IMR-90 (cell line): ENCODE measurements around the gene THOC2. TPM values are rescaled to one million over a fixed set of nuclear protein-coding genes. Genes with fewer than 3 reads are reported as not detected.
"Not testable (repeated sequence)": the region's sequence is repeated elsewhere in the genome, so short reads cannot be mapped to it uniquely, and the experiment has no call there.

Experiments
- ATAC-seq: fragments of 200-7000 bp; cut with Tn5 transposase; 2 replicates; pipeline ENCODE4 v1.9.1; 2020; ENCODE audit warnings: low read depth, mild to moderate bottlenecking, moderate library complexity
- BruUV-seq: library from RNA; stranded (reverse); fragments of 400-500 nt; replicated peaks from 2 replicates; lab custom pipeline; 2021; lab: Mats Ljungman, UMichigan
- CTCF ChIA-PET: fragments of 300-600 bp; formaldehyde crosslinking; extraction: SDS; loops from one replicate; lab custom pipeline; 2021; ENCODE audit warnings: antibody characterized with exemption; lab: Yijun Ruan, JAX
- POLR2A ChIA-PET: fragments of 300-600 bp; sonication (Branson Sonifier 250); formaldehyde crosslinking; loops from one replicate; lab custom pipeline; 2022; ENCODE audit warnings: antibody characterized with exemption; ENCODE audit not compliant: unreplicated experiment; lab: Charles Lee
- DNase-seq: peaks from one replicate; pipeline ENCODE4 v3.0.0; 2013
- H2AFZ ChIP-seq: replicated peaks from 2 replicates; pipeline ENCODE3; 2013; ENCODE audit warnings: low read length, mild to moderate bottlenecking; ENCODE audit not compliant: poor library complexity
- H2AK5ac ChIP-seq: 2 replicates; pipeline ENCODE4 v1.6.1; 2013; ENCODE audit warnings: low read depth, low read length, inconsistent platforms
- H2AK9ac ChIP-seq: replicated peaks from 2 replicates; pipeline ENCODE3; 2013; ENCODE audit warnings: mild to moderate bottlenecking, low read depth, low read length, moderate library complexity; ENCODE audit not compliant: poor library complexity
- H2BK120ac ChIP-seq: 2 replicates; pipeline ENCODE4 v1.6.1; 2013; ENCODE audit warnings: low read depth, low read length, inconsistent platforms
- H2BK15ac ChIP-seq: 3 replicates; pipeline ENCODE4 v1.6.1; 2013; ENCODE audit warnings: low read depth, low read length, inconsistent platforms
- H2BK20ac ChIP-seq: 2 replicates; pipeline ENCODE4 v1.6.1; 2013; ENCODE audit warnings: low read depth, mild to moderate bottlenecking, inconsistent platforms, low read length, moderate library complexity
- H2BK5ac ChIP-seq: 2 replicates; pipeline ENCODE4 v1.6.1; 2013; ENCODE audit warnings: mild to moderate bottlenecking, low read depth, low read length, inconsistent platforms; ENCODE audit not compliant: poor library complexity, severe bottlenecking
- H3K14ac ChIP-seq: replicated peaks from 2 replicates; pipeline ENCODE4 v1.6.1; 2013; ENCODE audit warnings: low read depth, low read length, inconsistent platforms
- H3K18ac ChIP-seq: 2 replicates; pipeline ENCODE4 v1.6.1; 2013; ENCODE audit warnings: low read depth, low read length, control low read depth
- H3K23ac ChIP-seq: 2 replicates; pipeline ENCODE4 v1.6.1; 2013; ENCODE audit warnings: low read depth, low read length, inconsistent platforms
- H3K27ac ChIP-seq: 2 replicates; pipeline ENCODE4 v1.5.1; 2013; ENCODE audit warnings: mild to moderate bottlenecking, control low read depth, low read length; ENCODE audit not compliant: insufficient read depth
- H3K27me3 ChIP-seq: 2 replicates; pipeline ENCODE4 v1.6.1; 2013; ENCODE audit warnings: low read length; ENCODE audit not compliant: control insufficient read depth, insufficient read depth
- H3K36me3 ChIP-seq: 2 replicates; pipeline ENCODE4 v1.6.1; 2013; ENCODE audit warnings: low read length, mixed read lengths; ENCODE audit not compliant: control insufficient read depth, insufficient read depth
- H3K4ac ChIP-seq: 2 replicates; pipeline ENCODE4 v1.6.1; 2013; ENCODE audit warnings: low read depth, low read length, inconsistent platforms
- H3K4me1 ChIP-seq: 2 replicates; pipeline ENCODE4 v1.6.1; 2013; ENCODE audit warnings: low read length, mixed read lengths; ENCODE audit not compliant: control insufficient read depth, insufficient read depth
- H3K4me2 ChIP-seq: 2 replicates; pipeline ENCODE4 v1.6.1; 2013; ENCODE audit warnings: low read depth, mild to moderate bottlenecking, control low read depth, low read length, moderate library complexity
- H3K4me3 ChIP-seq: 2 replicates; pipeline ENCODE4 v1.5.1; 2013; ENCODE audit warnings: low read depth, mild to moderate bottlenecking, control low read depth, low read length, moderate library complexity; ENCODE audit not compliant: insufficient read depth
- H3K56ac ChIP-seq: 2 replicates; pipeline ENCODE4 v1.6.1; 2013; ENCODE audit warnings: low read length, inconsistent platforms; ENCODE audit not compliant: insufficient read depth; ENCODE audit errors: extremely low read depth
- H3K79me1 ChIP-seq, 2 experiments: 2 replicates each; pipeline ENCODE4 v1.6.1; 2013; ENCODE audit warnings: low read length in 2 of 2, inconsistent platforms in 1 of 2, low read depth in 1 of 2
- H3K9ac ChIP-seq: 2 replicates; pipeline ENCODE4 v1.6.1; 2013; ENCODE audit warnings: low read depth, low read length, control low read depth
- H3K9me1 ChIP-seq: 2 replicates; pipeline ENCODE4 v1.6.1; 2013; ENCODE audit warnings: low read length, inconsistent platforms; ENCODE audit not compliant: insufficient read depth
- H3K9me3 ChIP-seq: 2 replicates; pipeline ENCODE4 v1.6.1; 2013; ENCODE audit warnings: low read length; ENCODE audit not compliant: control insufficient read depth, insufficient read depth
- H4K20me1 ChIP-seq: 2 replicates; pipeline ENCODE4 v1.6.1; 2013; ENCODE audit warnings: low read length, inconsistent platforms; ENCODE audit not compliant: insufficient read depth
- H4K5ac ChIP-seq: 2 replicates; pipeline ENCODE4 v1.6.1; 2013; ENCODE audit warnings: mild to moderate bottlenecking, low read depth, low read length, control low read depth
- H4K8ac ChIP-seq, 2 experiments: 2 replicates each; pipeline ENCODE4 v1.6.1; 2013; ENCODE audit warnings: low read depth in 2 of 2, low read length in 2 of 2, control low read depth in 1 of 2, inconsistent platforms in 1 of 2
- H4K91ac ChIP-seq: 2 replicates; pipeline ENCODE4 v1.6.1; 2013; ENCODE audit warnings: low read depth, low read length, inconsistent platforms; ENCODE audit not compliant: insufficient read depth
- WGBS, 2 experiments: methylation state at CpG; one replicate each; pipeline versions ENCODE4 v1.1.5 to v1.1.7; 2013; ENCODE audit warnings: missing lambda C conversion rate in 2 of 2; ENCODE audit not compliant: insufficient read length in 1 of 2; ENCODE audit errors: extremely low coverage in 2 of 2; 5-methylcytosine and 5-hydroxymethylcytosine counted together
- dilution Hi-C: fragments of 300-500 bp; cut with HindIII; formaldehyde crosslinking; loops from one replicate; pipeline ENCODE4 v1.14.3; 2018; ENCODE audit warnings: low sequenced_read_pairs; ENCODE audit not compliant: unreplicated experiment
- in situ Hi-C: fragments of 300-500 bp; cut with MboI; formaldehyde crosslinking; loops from 3 replicates; pipeline ENCODE4 v1.14.3; 2019; ENCODE audit warnings: low sequenced_read_pairs, inconsistent platforms, mixed read lengths
- intact Hi-C: fragments of 100-400 bp; cut with micrococcal nuclease; formaldehyde crosslinking; loops from 2 replicates; pipeline ENCODE4 v1.10.0; 2022
- polyA plus RNA-seq, 3 experiments: library from polyadenylated mRNA; depleted of rRNA; stranded (reverse); fragments of >200 nt; gene quantifications; 2 replicates each; pipeline ENCODE4 v1.2.3, GENCODE V29; 2012; ENCODE audit warnings: low replicate concordance in 1 of 3
- total RNA-seq: library from RNA; depleted of rRNA; stranded (reverse); fragments of >200 nt; gene quantifications from 2 replicates; pipeline ENCODE4 v1.2.3, GENCODE V29; 2012

THOC2 gene
- total and polyA plus RNA-seq, 2 of the 4 experiments (the other 2 are of a cell fraction), result 42.9 to 58.8 TPM

- 88% methylated on average over 3 of the region's 15 CpGs; no CpG with 5 or more reads in 1 of the 2 experiments for WGBS, 2 experiments
Measured at GRCh38 chrX:123679733-123680460, 53.0 kb downstream of the THOC2 start.

More at GRCh38 chrX:123679733-123680460, 53.0 kb downstream of the THOC2 start:
- DNase-seq, H3K9me1 ChIP-seq, BruUV-seq, H2AK9ac ChIP-seq, ATAC-seq, H3K36me3 ChIP-seq, H4K91ac ChIP-seq, H3K18ac ChIP-seq, H3K4me1 ChIP-seq, CTCF ChIA-PET, H3K9me3 ChIP-seq, H2BK15ac ChIP-seq, H3K14ac ChIP-seq, H4K5ac ChIP-seq, H2AK5ac ChIP-seq, H2AFZ ChIP-seq, H3K4ac ChIP-seq, intact Hi-C loops, dilution Hi-C loops, H3K56ac ChIP-seq, H4K20me1 ChIP-seq, H3K27me3 ChIP-seq, POLR2A ChIA-PET, H3K79me1 ChIP-seq, H3K9ac ChIP-seq, H2BK20ac ChIP-seq, H3K27ac ChIP-seq, in situ Hi-C loops, H3K4me3 ChIP-seq, H4K8ac ChIP-seq, H2BK120ac ChIP-seq, H2BK5ac ChIP-seq, H3K4me2 ChIP-seq, H3K23ac ChIP-seq: not testable (repeated sequence)
